Panc1 (cell line): ENCODE data around the gene INTS3.

Source experiments
- POLR2AphosphoS5 ChIP-seq: IDR thresholded peaks from 2 replicates; pipeline ENCODE4 v1.6.1; 2012; ENCODE audit warnings: mild to moderate bottlenecking, low read depth, low read length, moderate library complexity
- TF ChIP-seq, protein P1 (sequence below): fragments of 450-650 bp; IDR thresholded peaks from 2 replicates; pipeline ENCODE4 v1.5.1; 2017; ENCODE audit warnings: mild to moderate bottlenecking

GRCh38 chr1:153805886-153806719 is 78.3 kb downstream of the INTS3 start:
- TF ChIP-seq, protein P1, sequence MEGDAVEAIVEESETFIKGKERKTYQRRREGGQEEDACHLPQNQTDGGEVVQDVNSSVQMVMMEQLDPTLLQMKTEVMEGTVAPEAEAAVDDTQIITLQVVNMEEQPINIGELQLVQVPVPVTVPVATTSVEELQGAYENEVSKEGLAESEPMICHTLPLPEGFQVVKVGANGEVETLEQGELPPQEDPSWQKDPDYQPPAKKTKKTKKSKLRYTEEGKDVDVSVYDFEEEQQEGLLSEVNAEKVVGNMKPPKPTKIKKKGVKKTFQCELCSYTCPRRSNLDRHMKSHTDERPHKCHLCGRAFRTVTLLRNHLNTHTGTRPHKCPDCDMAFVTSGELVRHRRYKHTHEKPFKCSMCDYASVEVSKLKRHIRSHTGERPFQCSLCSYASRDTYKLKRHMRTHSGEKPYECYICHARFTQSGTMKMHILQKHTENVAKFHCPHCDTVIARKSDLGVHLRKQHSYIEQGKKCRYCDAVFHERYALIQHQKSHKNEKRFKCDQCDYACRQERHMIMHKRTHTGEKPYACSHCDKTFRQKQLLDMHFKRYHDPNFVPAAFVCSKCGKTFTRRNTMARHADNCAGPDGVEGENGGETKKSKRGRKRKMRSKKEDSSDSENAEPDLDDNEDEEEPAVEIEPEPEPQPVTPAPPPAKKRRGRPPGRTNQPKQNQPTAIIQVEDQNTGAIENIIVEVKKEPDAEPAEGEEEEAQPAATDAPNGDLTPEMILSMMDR: no peak
- no peak for TF ChIP-seq POLR2AphosphoS5
